NCI-H226 (cell line): ENCODE data around the gene UGT1A6.

Source experiments
- DNase-seq: peaks from one replicate; pipeline ENCODE4 v3.0.0-alpha.2; 2015

The UGT1A6 gene

DNA sequence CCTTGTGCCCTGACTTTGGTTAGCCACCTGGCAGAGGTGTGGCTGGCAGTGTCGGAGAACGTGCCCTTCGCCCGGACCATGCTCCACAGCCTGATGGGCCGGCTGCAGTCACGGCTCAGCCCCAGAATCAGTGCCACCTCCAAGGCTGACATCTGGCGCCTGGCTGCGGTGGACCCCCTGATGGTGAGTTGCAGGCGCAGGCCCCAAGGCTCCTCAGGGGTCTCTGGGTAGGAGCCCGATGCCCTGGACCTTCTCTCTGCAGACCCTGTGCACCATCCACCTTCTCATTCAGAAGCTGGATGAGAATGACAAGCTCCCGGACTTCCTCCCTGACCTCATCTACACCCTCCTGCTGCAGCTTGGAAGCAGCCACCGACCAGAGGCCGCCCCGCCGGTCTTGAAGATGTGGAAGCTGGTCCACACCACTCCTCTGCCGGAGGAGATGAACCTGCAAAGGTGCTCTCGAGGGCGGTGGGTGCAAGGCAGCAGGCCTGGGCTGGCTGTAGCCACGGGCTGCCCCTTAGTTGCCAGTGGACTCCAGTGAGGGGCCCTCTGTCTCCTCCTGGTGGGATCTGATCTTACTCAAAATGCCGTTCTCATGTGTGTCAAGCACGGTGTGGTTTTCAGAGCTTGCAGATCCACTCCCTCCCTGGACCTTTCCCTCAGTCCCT lies 129.5 kb downstream of the UGT1A6 start:
- no peak for DNase-seq
